ENCODE data around the gene GEMIN8.

GEMIN8 gene

DNA sequence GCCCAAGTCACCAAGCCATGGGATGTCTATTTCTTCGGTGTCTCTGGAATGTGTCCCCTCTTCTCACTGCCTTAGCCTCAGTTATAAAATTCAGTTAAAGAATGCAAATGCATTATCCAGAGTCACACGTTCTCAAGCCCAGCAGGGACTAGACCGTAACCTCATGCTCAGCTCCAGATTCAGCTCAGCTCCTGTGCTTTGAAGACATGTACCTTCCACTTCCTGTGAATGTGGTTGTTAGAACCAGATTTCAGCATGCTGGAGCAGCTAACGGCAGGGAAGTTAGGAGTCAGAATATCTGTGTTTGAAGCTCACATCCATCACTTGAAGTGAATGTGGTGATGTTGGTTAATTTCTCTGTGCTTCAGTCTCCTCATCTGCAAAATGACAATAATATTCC lies 26.7 kb downstream of the GEMIN8 start:
- peaks cover 96% of the 10 kb centered on the region for H3K27me3 ChIP-seq
- TF ChIP-seq Cebpa-rat (IDR thresholded peaks at IDR 0.05): no peak
- H3K4me2 ChIP-seq: no peak overlapping the region
- H3K4me3 ChIP-seq: no peak overlapping the region
- H3K36me3 ChIP-seq: 0 out of 2 replicates have a peak, but pooled peaks cover 4% of the 10 kb centered on the region
- H3K9me3 ChIP-seq: peaks cover 10% of the 10 kb centered on the region
- no peaks in the 10 kb centered on the region for H4K20me1 ChIP-seq
- no peak overlapping the region for H3K9ac ChIP-seq
- no peak overlapping the region for H3K27ac ChIP-seq
- no peaks in the 10 kb centered on the region for H3K4me1 ChIP-seq

DNA sequence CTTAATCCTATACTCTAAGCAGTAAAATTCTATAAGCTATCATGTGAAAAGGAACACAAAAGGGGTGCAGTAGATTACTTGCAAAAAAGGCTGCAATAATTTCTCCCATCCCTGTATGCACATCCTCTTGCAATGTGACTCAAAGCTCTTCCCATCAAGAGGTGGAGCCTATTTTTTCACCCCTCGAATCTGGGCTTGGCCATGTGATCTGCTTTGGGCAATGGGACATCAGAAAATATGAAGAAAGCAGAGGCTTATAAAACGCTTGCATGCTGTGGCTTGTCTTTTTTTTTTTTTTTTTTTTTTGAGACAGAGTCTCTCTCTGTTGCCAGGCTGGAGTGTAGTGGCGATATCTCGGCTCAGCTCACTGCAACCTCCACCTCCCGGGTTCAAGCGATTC lies 33.0 kb downstream of the GEMIN8 start:
- H3K9ac ChIP-seq: no peak overlapping the region
- H3K4me3 ChIP-seq: no peak overlapping the region
- no peaks in the 10 kb centered on the region for H3K4me1 ChIP-seq
- peaks cover 98% of the 10 kb centered on the region for H3K27me3 ChIP-seq
- no peaks in the 10 kb centered on the region for H4K20me1 ChIP-seq
- H3K27ac ChIP-seq: no peak overlapping the region
- H3K36me3 ChIP-seq: no peaks in the 10 kb centered on the region
- TF ChIP-seq Cebpa-rat (IDR thresholded peaks at IDR 0.05): no peak
- no peaks in the 10 kb centered on the region for H3K9me3 ChIP-seq
- H3K4me2 ChIP-seq: no peak overlapping the region

DNA sequence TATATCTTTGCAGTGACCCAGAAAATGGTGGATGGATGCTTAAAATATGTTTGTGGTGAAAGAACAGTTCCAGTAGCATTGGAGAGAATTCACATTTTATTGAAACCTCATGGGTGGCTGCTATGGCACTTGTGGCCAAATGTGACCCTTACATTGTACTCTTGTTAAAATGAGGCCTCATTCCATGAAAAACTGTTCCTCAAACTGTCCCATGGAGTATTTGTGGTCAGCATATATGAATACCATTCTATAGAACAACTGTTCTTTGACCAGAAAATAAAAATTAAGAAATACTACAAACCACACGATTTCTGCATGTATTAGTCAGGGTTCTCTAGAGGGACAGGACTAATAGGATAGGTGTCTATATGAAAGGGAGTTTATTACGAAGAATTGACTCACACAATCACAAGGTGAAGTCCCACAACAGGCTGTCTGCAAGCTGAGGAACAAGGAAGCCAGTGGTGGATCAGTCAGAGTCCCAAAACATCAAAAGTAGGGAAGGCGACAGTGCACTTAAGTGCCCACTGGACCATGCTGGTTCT lies 35.1 kb downstream of the GEMIN8 start:
- Histone ChIP-seq H3K9me3 (no peaks in the 10 kb centered on the region), H3K36me3 (no peaks in the 10 kb centered on the region), H4K20me1 (no peaks in the 10 kb centered on the region), H3K27ac (no peak overlapping the region), H3K4me1 (no peaks in the 10 kb centered on the region), H3K9ac (no peak overlapping the region), H3K4me3 (no peak overlapping the region), H3K27me3 (peaks cover 96% of the 10 kb centered on the region), H3K4me2 (no peak overlapping the region)
- TF ChIP-seq Cebpa-rat (IDR thresholded peaks at IDR 0.05): no peak

DNA sequence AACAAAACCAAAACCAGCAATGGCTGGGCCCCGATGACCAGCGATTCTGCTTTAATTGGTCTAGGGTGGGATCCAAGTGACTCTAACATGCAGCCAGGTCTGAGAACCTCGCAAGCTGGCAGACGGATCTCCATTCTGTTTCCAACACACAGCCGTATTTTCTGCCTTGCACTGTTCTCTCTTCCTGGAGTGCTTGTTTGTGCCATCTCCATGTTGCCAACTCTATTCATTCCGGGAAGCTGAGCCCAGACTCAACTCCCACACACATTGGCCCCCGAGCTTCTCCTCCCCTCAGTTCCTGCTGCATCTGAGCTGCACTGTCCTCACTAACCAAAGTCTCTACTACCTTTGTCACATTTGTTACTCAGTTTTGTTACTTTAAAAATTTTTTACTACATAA lies 35.6 kb downstream of the GEMIN8 start:
- Histone ChIP-seq H3K4me1 (no peaks in the 10 kb centered on the region), H3K4me2 (no peak overlapping the region), H3K36me3 (no peaks in the 10 kb centered on the region), H3K27ac (no peak overlapping the region), H4K20me1 (no peaks in the 10 kb centered on the region), H3K4me3 (no peak overlapping the region), H3K9me3 (no peaks in the 10 kb centered on the region), H3K27me3 (peaks cover 96% of the 10 kb centered on the region), H3K9ac (no peak overlapping the region)
- no peak for TF ChIP-seq Cebpa-rat (IDR thresholded peaks at IDR 0.05)

DNA sequence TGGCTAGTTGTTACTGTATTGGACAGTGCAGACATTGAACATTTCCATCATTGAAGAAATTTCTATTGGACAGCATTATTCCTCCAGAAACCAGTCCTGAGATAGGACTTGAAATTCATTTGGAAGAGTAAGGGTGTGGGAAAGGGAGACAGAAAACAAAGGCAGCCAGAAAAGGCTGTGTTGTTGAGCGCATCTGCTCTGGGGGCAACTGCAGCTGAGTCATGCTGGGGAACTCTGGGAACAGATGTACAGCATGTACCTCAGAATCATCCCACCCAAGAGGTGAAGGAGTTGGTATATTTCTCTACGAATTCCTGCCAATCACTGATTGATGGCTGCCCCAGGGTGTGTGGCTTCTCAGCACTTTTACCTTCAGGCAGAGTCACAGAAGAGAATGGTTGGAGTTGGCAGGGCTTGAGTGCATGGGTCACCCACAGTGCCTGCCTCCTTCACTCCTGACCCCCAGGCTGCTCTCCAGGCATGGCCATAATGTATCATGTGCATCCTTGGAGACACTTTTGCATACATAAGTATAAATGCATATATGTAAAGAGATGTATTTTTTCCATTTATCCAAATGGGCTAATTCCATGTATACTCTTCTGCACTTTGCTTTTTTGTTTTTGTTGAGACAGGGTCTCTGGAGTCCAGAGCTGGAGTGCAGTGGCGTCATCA lies 39.4 kb downstream of the GEMIN8 start:
- H3K27me3 ChIP-seq: peaks cover 97% of the 10 kb centered on the region
- H3K36me3 ChIP-seq: no peaks in the 10 kb centered on the region
- H3K9ac ChIP-seq: no peak overlapping the region
- no peaks in the 10 kb centered on the region for H3K9me3 ChIP-seq
- H3K4me2 ChIP-seq: no peak overlapping the region
- H3K27ac ChIP-seq: no peak overlapping the region
- H3K4me3 ChIP-seq: no peak overlapping the region
- TF ChIP-seq Cebpa-rat (IDR thresholded peaks at IDR 0.05): no peak
- H4K20me1 ChIP-seq: 0 out of 2 replicates have a peak, but pooled peaks cover 12% of the 10 kb centered on the region
- no peaks in the 10 kb centered on the region for H3K4me1 ChIP-seq

DNA sequence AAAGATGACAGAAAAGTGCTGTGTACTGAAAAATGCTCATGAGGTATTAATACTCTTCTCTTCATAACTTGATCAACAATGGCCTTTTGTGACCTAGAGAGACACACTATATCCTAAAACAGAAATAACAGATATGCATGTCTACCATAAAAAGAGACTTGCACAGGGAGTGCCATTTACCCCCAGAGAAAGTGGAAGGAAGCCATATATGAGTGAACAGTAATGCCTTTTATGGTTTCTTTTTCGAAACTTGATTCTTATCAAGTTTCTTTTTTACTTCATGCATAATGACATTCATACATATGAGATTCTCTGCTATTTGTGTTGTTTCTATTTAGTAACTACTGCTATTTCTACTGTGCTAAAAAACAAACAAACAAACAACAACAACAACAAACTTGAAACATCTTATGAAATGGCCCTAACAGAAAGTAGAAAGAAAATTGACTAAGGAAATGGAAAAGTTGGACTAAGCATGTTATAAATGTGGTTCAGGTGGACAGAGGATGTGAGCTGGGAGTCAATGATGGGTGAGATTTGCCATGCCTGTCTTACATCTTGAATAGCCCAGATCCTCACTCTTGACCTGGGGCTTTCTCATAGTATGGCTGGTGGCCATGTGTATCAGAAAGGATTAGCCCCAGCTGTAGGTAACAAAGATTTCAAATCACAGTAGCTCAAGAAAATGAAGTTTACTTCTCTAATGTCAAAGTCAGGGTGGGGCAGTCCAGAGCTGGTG lies 43.8 kb downstream of the GEMIN8 start:
- Histone ChIP-seq H3K4me2 (no peak overlapping the region), H3K4me1 (no peaks in the 10 kb centered on the region), H3K27me3 (peaks cover 93% of the 10 kb centered on the region), H3K4me3 (no peak overlapping the region), H3K9ac (no peak overlapping the region), H3K9me3 (peaks cover 7% of the 10 kb centered on the region), H3K36me3 (no peaks in the 10 kb centered on the region), H4K20me1 (0 out of 2 replicates have a peak, but pooled peaks cover 12% of the 10 kb centered on the region), H3K27ac (no peak overlapping the region)
- no peak for TF ChIP-seq Cebpa-rat (IDR thresholded peaks at IDR 0.05)

DNA sequence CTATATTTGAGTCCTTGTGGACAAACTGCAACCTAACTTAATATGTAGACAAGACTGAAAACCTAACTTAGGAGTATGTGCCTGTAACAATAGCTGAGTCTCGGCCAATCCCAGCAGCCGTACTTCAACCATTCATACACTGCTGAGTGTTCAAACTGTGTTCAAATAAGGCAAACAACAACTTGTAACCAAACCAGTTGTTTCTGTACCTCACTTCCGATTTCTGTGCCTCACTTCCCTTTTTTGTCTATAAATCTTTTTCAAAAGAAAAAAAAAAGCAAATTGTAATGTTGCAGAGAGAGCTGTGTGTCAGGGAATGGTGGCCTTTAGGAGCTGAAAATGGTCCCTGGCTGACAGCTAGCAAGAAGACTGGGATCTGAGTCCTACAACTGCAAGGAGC lies 46.0 kb downstream of the GEMIN8 start:
- peaks cover 7% of the 10 kb centered on the region for H3K9me3 ChIP-seq
- no peak overlapping the region for H3K4me3 ChIP-seq
- no peak overlapping the region for H3K9ac ChIP-seq
- H4K20me1 ChIP-seq: 0 out of 2 replicates have a peak, but pooled peaks cover 12% of the 10 kb centered on the region
- H3K27me3 ChIP-seq: peaks cover 85% of the 10 kb centered on the region
- H3K4me2 ChIP-seq: no peak overlapping the region
- no peak overlapping the region for H3K27ac ChIP-seq
- no peak for TF ChIP-seq Cebpa-rat (IDR thresholded peaks at IDR 0.05)
- no peaks in the 10 kb centered on the region for H3K4me1 ChIP-seq
- H3K36me3 ChIP-seq: no peaks in the 10 kb centered on the region

DNA sequence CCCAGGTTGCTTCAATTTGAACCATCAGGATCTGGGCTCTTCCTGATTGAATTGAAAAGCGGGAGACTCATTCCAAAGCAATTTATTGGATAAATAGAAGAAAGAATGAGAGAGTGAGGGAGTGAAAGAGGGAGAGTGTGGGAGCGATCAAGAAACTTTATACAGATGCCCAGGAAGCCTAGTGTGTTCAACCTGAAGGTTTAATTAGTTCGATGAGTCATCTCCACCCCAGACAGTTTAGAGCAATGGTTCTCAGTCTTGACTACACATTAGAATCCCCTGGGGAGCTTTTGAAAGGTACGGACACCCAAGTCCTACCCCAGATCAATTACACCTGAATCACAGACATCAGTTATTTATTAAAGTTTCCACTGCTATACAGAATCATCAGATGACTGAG lies 61.5 kb downstream of the GEMIN8 start:
- no peaks in the 10 kb centered on the region; the same call in 1 of the 2 replicates for H3K9me3 ChIP-seq
- H3K4me2 ChIP-seq: no peak overlapping the region
- no peak overlapping the region for H3K27ac ChIP-seq
- no peaks in the 10 kb centered on the region for H3K4me1 ChIP-seq
- no peaks in the 10 kb centered on the region for H3K36me3 ChIP-seq
- peaks cover 5% of the 10 kb centered on the region; the same call in 1 of the 2 replicates for H4K20me1 ChIP-seq
- no peak for TF ChIP-seq Cebpa-rat (IDR thresholded peaks at IDR 0.05)
- no peak overlapping the region for H3K4me3 ChIP-seq
- peaks cover 63% of the 10 kb centered on the region for H3K27me3 ChIP-seq
- H3K9ac ChIP-seq: no peak overlapping the region

DNA sequence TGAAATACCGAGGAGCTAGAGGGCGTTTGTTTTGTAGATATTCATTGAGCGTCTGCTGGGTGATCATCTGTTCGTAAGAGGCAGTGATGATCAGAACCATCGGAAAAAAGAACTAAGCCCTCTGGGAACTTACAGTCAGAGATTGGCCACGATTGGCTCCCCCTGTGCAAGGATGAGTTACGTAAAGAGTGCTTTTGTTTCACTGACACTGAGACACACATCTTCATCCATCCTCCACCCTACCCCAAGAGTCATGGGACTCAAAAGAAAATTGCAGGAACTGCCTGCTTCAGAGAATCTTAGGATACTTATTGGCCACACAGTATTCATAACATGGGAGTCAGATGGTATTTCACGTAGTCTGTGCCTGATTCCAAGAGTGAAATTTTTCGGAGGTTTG lies 62.1 kb downstream of the GEMIN8 start:
- H3K27ac ChIP-seq: no peak overlapping the region
- no peaks in the 10 kb centered on the region for H3K36me3 ChIP-seq
- H3K4me2 ChIP-seq: no peak overlapping the region
- no peak for TF ChIP-seq Cebpa-rat (IDR thresholded peaks at IDR 0.05)
- no peaks in the 10 kb centered on the region for H3K4me1 ChIP-seq
- H3K9me3 ChIP-seq: no peaks in the 10 kb centered on the region; the same call in 1 of the 2 replicates
- H3K9ac ChIP-seq: no peak overlapping the region
- H4K20me1 ChIP-seq: peaks cover 5% of the 10 kb centered on the region; the same call in 1 of the 2 replicates
- no peak overlapping the region for H3K4me3 ChIP-seq
- H3K27me3 ChIP-seq: peaks cover 67% of the 10 kb centered on the region

DNA sequence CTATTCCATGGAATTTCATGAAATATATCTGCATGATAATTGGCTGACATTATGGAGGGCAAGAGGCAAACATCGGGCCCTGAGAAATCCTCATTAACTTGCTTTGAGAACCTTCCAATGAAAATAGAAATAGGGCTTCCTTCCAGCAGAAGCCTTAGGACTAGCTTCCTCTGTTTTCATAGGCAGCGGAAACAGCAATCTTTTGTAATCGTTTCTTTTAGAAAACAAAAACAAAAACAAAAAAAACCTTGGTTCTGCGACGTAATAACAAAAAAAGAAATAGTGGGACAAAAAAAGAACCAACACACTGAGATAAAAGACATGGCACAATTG lies 62.9 kb downstream of the GEMIN8 start:
- H3K27ac ChIP-seq: no peak overlapping the region

More for the DNA sequence above, 62.9 kb downstream of the GEMIN8 start:
- Histone ChIP-seq H3K36me3 (no peaks in the 10 kb centered on the region), H3K4me1 (no peaks in the 10 kb centered on the region), H3K9ac (no peak overlapping the region), H4K20me1 (peaks cover 5% of the 10 kb centered on the region; the same call in 1 of the 2 replicates), H3K27me3 (peaks cover 76% of the 10 kb centered on the region), H3K9me3 (no peaks in the 10 kb centered on the region; the same call in 1 of the 2 replicates), H3K4me3 (no peak overlapping the region), H3K4me2 (no peak overlapping the region)
- no peak for TF ChIP-seq Cebpa-rat (IDR thresholded peaks at IDR 0.05)

Data from BLaER1 (cell line).